Parathyroid adenoma (tissue), 2 donors: ENCODE results near the gene EIF4E.
"Not testable (repeated sequence)": the region's sequence is repeated elsewhere in the genome, so short reads cannot be mapped to it uniquely, and the experiment has no call there.

Experiments used
- H2AFZ ChIP-seq: fragments of 300-600 bp; sonication (generic); one replicate; pipeline ENCODE4 v1.7.0; 2017; ENCODE audit warnings: antibody characterized with exemption, mild to moderate bottlenecking
- H3K27ac ChIP-seq: fragments of 300-600 bp; sonication (generic); one replicate; pipeline ENCODE4 v1.7.0; 2017
- H3K27me3 ChIP-seq: fragments of 300-600 bp; sonication (generic); one replicate; pipeline ENCODE4 v1.7.0; 2017; ENCODE audit warnings: low read length; ENCODE audit not compliant: control insufficient read depth, insufficient read depth
- H3K36me3 ChIP-seq: fragments of 300-600 bp; sonication (generic); one replicate; pipeline ENCODE4 v1.7.0; 2017; ENCODE audit warnings: low read length; ENCODE audit not compliant: control insufficient read depth, insufficient read depth
- H3K4me1 ChIP-seq: fragments of 300-600 bp; sonication (generic); one replicate; pipeline ENCODE4 v1.7.0; 2017; ENCODE audit warnings: control low read depth
- H3K4me2 ChIP-seq: fragments of 300-600 bp; sonication (generic); one replicate; pipeline ENCODE4 v1.7.0; 2017; ENCODE audit warnings: low read length
- H3K4me3 ChIP-seq: fragments of 300-600 bp; sonication (generic); one replicate; pipeline ENCODE4 v1.7.0; 2017; ENCODE audit warnings: low read depth, low read length
- H3K79me2 ChIP-seq: fragments of 300-600 bp; sonication (generic); one replicate; pipeline ENCODE4 v1.7.0; 2017; ENCODE audit warnings: control low read depth
- H3K9ac ChIP-seq: fragments of 300-600 bp; sonication (generic); one replicate; pipeline ENCODE4 v1.7.0; 2017; ENCODE audit warnings: mild to moderate bottlenecking
- H3K9me3 ChIP-seq: fragments of 300-600 bp; sonication (generic); one replicate; pipeline ENCODE4 v1.7.0; 2017; ENCODE audit warnings: low read length; ENCODE audit not compliant: control insufficient read depth
- TF ChIP-seq, protein P1 (sequence below): fragments of 300-600 bp; sonication (generic); IDR thresholded peaks from one replicate; pipeline ENCODE4 v1.7.0; 2017; ENCODE audit warnings: antibody characterized with exemption, mild to moderate bottlenecking
- donor health status: primary hyperparathyroidism.

Gene EIF4E

DNA sequence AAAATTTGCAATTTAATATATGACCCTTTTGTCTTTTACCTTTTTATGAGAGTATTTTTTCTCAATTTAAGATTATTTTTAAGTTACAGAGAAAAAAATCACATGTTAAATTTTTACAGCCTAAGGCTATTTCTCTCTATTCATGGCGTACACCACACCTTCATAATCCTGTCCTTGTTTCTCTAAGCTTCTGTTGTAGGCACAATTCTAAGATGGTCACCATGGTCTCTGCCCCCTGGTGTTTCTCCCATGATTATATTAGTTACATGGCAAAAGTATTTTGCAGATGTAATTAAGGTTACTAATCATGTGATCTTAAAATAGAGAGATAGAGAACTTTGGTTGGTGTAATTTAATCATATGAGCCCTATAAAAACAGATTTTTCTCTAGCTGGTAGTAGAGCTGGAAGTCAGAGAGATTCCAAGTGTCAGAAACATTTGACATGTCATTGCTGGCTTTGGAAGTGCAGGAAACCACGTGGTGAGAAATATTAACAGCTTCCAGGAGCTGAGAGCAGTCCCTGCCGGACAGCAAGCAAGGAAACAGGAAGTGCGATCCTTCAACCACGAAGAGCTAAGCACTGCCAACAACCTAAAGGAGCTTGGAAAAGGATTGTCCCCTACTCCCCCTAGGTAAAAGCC is 89.8 kb downstream of the EIF4E start:
- H3K4me1 ChIP-seq: no peaks in the 10 kb centered on the region
- H3K4me3 ChIP-seq: no peak overlapping the region
- no peaks in the 10 kb centered on the region for H3K27me3 ChIP-seq
- H3K79me2 ChIP-seq: no peaks in the 10 kb centered on the region
- H2AFZ ChIP-seq: no peak overlapping the region
- TF ChIP-seq, protein P1, sequence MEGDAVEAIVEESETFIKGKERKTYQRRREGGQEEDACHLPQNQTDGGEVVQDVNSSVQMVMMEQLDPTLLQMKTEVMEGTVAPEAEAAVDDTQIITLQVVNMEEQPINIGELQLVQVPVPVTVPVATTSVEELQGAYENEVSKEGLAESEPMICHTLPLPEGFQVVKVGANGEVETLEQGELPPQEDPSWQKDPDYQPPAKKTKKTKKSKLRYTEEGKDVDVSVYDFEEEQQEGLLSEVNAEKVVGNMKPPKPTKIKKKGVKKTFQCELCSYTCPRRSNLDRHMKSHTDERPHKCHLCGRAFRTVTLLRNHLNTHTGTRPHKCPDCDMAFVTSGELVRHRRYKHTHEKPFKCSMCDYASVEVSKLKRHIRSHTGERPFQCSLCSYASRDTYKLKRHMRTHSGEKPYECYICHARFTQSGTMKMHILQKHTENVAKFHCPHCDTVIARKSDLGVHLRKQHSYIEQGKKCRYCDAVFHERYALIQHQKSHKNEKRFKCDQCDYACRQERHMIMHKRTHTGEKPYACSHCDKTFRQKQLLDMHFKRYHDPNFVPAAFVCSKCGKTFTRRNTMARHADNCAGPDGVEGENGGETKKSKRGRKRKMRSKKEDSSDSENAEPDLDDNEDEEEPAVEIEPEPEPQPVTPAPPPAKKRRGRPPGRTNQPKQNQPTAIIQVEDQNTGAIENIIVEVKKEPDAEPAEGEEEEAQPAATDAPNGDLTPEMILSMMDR: no peak
- H3K4me2 ChIP-seq: no peak overlapping the region
- no peak overlapping the region for H3K9ac ChIP-seq
- H3K27ac ChIP-seq: no peak overlapping the region
- no peaks in the 10 kb centered on the region for H3K9me3 ChIP-seq
- H3K36me3 ChIP-seq: no peaks in the 10 kb centered on the region

DNA sequence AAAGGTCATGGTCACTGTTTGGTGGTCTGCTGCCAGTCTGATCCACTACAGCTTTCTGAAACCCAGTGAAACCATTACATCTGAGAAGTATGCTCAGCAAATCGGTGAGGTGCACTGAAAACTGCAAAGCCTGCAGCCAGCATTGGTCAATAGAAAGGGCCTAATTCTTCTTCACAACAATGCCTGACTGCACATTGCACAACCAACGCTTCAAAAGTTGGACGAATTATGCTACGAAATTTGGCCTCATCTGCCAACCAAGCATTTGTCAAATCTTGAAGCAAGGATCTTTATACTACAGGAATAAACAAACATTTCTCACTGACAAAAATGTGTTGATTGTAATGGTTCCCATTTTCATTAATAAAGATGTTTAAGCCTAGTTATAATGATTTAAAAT is 90.4 kb downstream of the EIF4E start:
- no peaks in the 10 kb centered on the region for H3K9me3 ChIP-seq
- no peak overlapping the region for H3K27ac ChIP-seq
- H2AFZ ChIP-seq: no peak overlapping the region
- no peaks in the 10 kb centered on the region for H3K4me1 ChIP-seq
- no peak overlapping the region for H3K9ac ChIP-seq
- no peaks in the 10 kb centered on the region for H3K36me3 ChIP-seq
- no peak overlapping the region for H3K4me2 ChIP-seq
- TF ChIP-seq, protein P1: no peak
- H3K4me3 ChIP-seq: no peak overlapping the region
- H3K79me2 ChIP-seq: no peaks in the 10 kb centered on the region
- H3K27me3 ChIP-seq: no peaks in the 10 kb centered on the region

DNA sequence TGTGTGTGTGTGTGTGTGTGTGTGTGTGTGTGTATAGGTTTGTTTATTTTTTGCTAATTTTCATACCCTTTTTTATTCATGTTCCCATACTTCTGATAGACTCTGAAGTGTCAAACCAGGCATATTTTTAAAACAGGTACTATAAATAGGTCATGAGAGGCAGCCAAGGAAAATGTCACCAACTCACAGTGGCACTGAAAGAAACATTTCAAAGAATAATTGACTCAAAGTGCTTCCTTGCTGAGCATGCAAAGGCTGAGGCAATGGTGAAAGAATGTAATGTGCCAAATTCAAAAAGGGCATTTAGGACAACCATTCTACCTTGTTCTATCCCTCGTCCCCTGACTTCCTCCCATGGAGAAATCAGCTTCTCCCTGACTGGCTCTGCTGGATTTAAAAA is 95.5 kb downstream of the EIF4E start:
- Histone ChIP-seq H3K4me2 (no peak overlapping the region), H3K27me3 (no peaks in the 10 kb centered on the region), H3K27ac (no peak overlapping the region), H3K9ac (no peak overlapping the region), H3K4me3 (no peak overlapping the region), H3K4me1 (no peaks in the 10 kb centered on the region), H3K79me2 (no peaks in the 10 kb centered on the region), H3K36me3 (no peaks in the 10 kb centered on the region), H2AFZ (no peak overlapping the region), H3K9me3 (no peaks in the 10 kb centered on the region)
- TF ChIP-seq, protein P1: no peak

DNA sequence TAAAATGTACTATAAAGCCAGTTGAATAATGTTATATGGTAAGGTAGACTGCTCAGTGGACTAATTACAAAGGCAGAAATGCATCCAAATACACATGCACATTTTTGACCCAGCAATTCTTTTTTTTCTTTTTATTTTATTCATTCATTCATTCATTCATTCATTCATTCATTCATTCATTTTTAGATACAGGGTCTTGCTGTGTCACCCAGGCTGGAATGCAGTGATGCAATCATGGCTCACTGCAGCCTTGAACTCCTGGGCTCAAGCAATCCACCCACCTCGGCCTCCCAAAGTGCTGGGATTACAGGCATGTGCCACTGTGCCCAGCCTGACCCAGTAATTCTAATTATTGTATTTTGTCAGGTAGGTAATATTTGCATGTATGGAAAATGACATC is 97.9 kb downstream of the EIF4E start:
- not testable (repeated sequence) for H3K4me2 ChIP-seq

More for the DNA sequence above, 97.9 kb downstream of the EIF4E start:
- H3K27me3 ChIP-seq, H3K9me3 ChIP-seq, H3K9ac ChIP-seq, H3K27ac ChIP-seq, H3K4me3 ChIP-seq, H3K36me3 ChIP-seq, H2AFZ ChIP-seq, H3K4me1 ChIP-seq, H3K79me2 ChIP-seq: not testable (repeated sequence)
